Tibial nerve (tissue), 4 donors: Measurements from ENCODE around the gene TMEM176B. TPM values are rescaled to one million over a fixed set of nuclear protein-coding genes. Genes with fewer than 3 reads are reported as not detected.

Experiments used
- DNase-seq, 2 donors: peaks; one replicate each; pipeline ENCODE4 v3.0.0-alpha.2; 2019; ENCODE audit warnings: low spot score in 2 of 2
- H3K27ac ChIP-seq, 4 donors: fragments of 200-600 bp; sonication (generic) in 3 of 4; one replicate each; pipeline ENCODE4 v1.5.1; 2017 to 2019; ENCODE audit warnings: mild to moderate bottlenecking in 1 of 4
- H3K27me3 ChIP-seq, 2 donors: fragments of 200-600 bp; sonication (generic) in 1 of 2; one replicate each; pipeline versions ENCODE4 v1.5.1 to v1.6.0; 2017 to 2019
- H3K36me3 ChIP-seq, 3 donors: fragments of 200-600 bp; sonication (generic); one replicate each; pipeline ENCODE4 v1.5.1; 2018 to 2019
- H3K4me1 ChIP-seq, 4 donors: fragments of 200-600 bp; sonication (generic) in 3 of 4; one replicate each; pipeline ENCODE4 v1.5.1; 2017 to 2019
- H3K4me3 ChIP-seq, 4 donors: fragments of 200-600 bp; sonication (generic) in 3 of 4; one replicate each; pipeline ENCODE4 v1.5.1; 2017 to 2019; ENCODE audit warnings: mild to moderate bottlenecking in 1 of 4, moderate library complexity in 1 of 4
- H3K9me3 ChIP-seq, 4 donors: fragments of 200-600 bp; sonication (generic) in 3 of 4; one replicate each; pipeline ENCODE4 v1.5.1; 2017 to 2019
- CTCF ChIP-seq, 5 experiments: fragments of 200-600 bp in 3 of 5; fragments of 450-650 bp in 2 of 5; sonication (generic) in 3 of 5; IDR thresholded peaks; one replicate each; pipeline ENCODE4 v1.5.1; 2016 to 2019; ENCODE audit warnings: antibody characterized with exemption in 5 of 5, mild to moderate bottlenecking in 3 of 5, moderate library complexity in 2 of 5
- EP300 ChIP-seq, 2 donors: sonication (generic); formaldehyde crosslinking; IDR thresholded peaks; one replicate each; pipeline ENCODE4 v1.6.1; 2017; ENCODE audit warnings: antibody characterized with exemption in 2 of 2, mild to moderate bottlenecking in 1 of 2
- POLR2A ChIP-seq, 2 donors: fragments of 450-650 bp; IDR thresholded peaks; one replicate each; pipeline ENCODE4 v1.6.1; 2017; ENCODE audit warnings: antibody characterized with exemption in 2 of 2, mild to moderate bottlenecking in 2 of 2, moderate library complexity in 2 of 2
- WGBS, 2 donors: methylation state at CpG; one replicate each; pipeline ENCODE4 v1.1.5; 2018; 5-methylcytosine and 5-hydroxymethylcytosine counted together
- total RNA-seq, 4 donors: library from RNA; depleted of rRNA; stranded (reverse); fragments of >200 nt; gene quantifications; one replicate each; pipeline ENCODE4 v1.1.0, GENCODE V29; 2016

The TMEM176B gene
- total RNA-seq, 4 donors from 2014 or later = 33.9 to 83.1 (median 63.2) TPM

- Histone ChIP-seq H3K27ac (no peak overlapping the region), H3K4me3 (no peak overlapping the region), H3K36me3 (no peaks in the 10 kb centered on the region), H3K27me3 (no peaks in the 10 kb centered on the region), H3K4me1 (peaks cover 0 to 3% (median 0%) of the 10 kb centered on the region in 4 donors), H3K9me3 (no peaks in the 10 kb centered on the region)
- 43 to 53% methylated on average over 2 of the region's 2 CpGs for WGBS, 2 donors
- DNase-seq = no peak
- TF ChIP-seq EP300 (IDR thresholded peaks at IDR 0.05) (no peak), CTCF (IDR thresholded peaks at IDR 0.05) (no peak)
Observed at GRCh38 chr7:150751702-150752101, 48.5 kb downstream of the TMEM176B start.

GRCh38 chr7:150748376-150748775, 51.8 kb downstream of the TMEM176B start:
- no peak for TF ChIP-seq POLR2A (IDR thresholded peaks at IDR 0.05)
- no peak for TF ChIP-seq EP300 (IDR thresholded peaks at IDR 0.05)
- TF ChIP-seq CTCF (IDR thresholded peaks at IDR 0.05) = no peak
- H3K4me1 ChIP-seq = peaks cover 0 to 4% (median 0%) of the 10 kb centered on the region in 4 donors
- no peak overlapping the region for H3K4me3 ChIP-seq
- no peak for DNase-seq
- H3K36me3 ChIP-seq = no peaks in the 10 kb centered on the region
- 68 to 74% methylated on average over 4 of the region's 4 CpGs for WGBS, 2 donors
- H3K27ac ChIP-seq = no peak overlapping the region
- H3K9me3 ChIP-seq = no peaks in the 10 kb centered on the region
- H3K27me3 ChIP-seq = no peaks in the 10 kb centered on the region

- 75 to 93% methylated on average over 6 of the region's 6 CpGs for WGBS, 2 donors
- Histone ChIP-seq H3K36me3 (peaks cover 0 to 1% (median 0%) of the 10 kb centered on the region in 3 donors), H3K4me3 (no peak overlapping the region), H3K9me3 (no peaks in the 10 kb centered on the region), H3K4me1 (peaks cover 0 to 12% (median 0%) of the 10 kb centered on the region in 4 donors), H3K27ac (no peak overlapping the region), H3K27me3 (no peaks in the 10 kb centered on the region)
- no peak for DNase-seq
- TF ChIP-seq CTCF (IDR thresholded peaks at IDR 0.05) = no peak
- no peak for TF ChIP-seq POLR2A (IDR thresholded peaks at IDR 0.05)
- no peak for TF ChIP-seq EP300 (IDR thresholded peaks at IDR 0.05)
Observed at GRCh38 chr7:150746921-150747320, 53.2 kb downstream of the TMEM176B start.

GRCh38 chr7:150745876-150746275, 54.3 kb downstream of the TMEM176B start:
- Histone ChIP-seq H3K4me1 (peaks cover 0 to 12% (median 0%) of the 10 kb centered on the region in 4 donors), H3K27ac (no peak overlapping the region), H3K36me3 (peaks cover 0 to 7% (median 0%) of the 10 kb centered on the region in 3 donors), H3K27me3 (no peaks in the 10 kb centered on the region), H3K9me3 (no peaks in the 10 kb centered on the region), H3K4me3 (no peak overlapping the region)
- DNase-seq = no peak
- WGBS, 2 donors = 51 to 63% methylated on average over 3 of the region's 3 CpGs
- TF ChIP-seq POLR2A (IDR thresholded peaks at IDR 0.05) (no peak), EP300 (IDR thresholded peaks at IDR 0.05) (no peak), CTCF (IDR thresholded peaks at IDR 0.05) (no peak)

- H3K27ac ChIP-seq = no peak overlapping the region
- peaks cover 0 to 7% (median 0%) of the 10 kb centered on the region in 3 donors for H3K36me3 ChIP-seq
- no peak overlapping the region for H3K4me3 ChIP-seq
- TF ChIP-seq POLR2A (IDR thresholded peaks at IDR 0.05) = no peak
- TF ChIP-seq EP300 (IDR thresholded peaks at IDR 0.05) = no peak
- no peak for TF ChIP-seq CTCF (IDR thresholded peaks at IDR 0.05)
- H3K27me3 ChIP-seq = no peaks in the 10 kb centered on the region
- no peak for DNase-seq
- H3K4me1 ChIP-seq = peaks cover 0 to 12% (median 0%) of the 10 kb centered on the region in 4 donors
- 64 to 78% methylated on average over 5 of the region's 5 CpGs for WGBS, 2 donors
- no peaks in the 10 kb centered on the region for H3K9me3 ChIP-seq
Observed at GRCh38 chr7:150745086-150745485, 55.1 kb downstream of the TMEM176B start.
